ENCODE data around the gene CCDC27.

CCDC27 gene

GRCh38 chr1:3752400-3752945, at the start of gene CCDC27:
TSS of gene CCDC27 (plus strand) at chr1:3752450. CDS start at chr1:3752482, 32 bp downstream.
- in situ Hi-C loops (cut with MboI; ENCODE audit: low sequenced_read_pairs): no loop called here

GRCh38 chr1:3702528-3702927, 49.7 kb upstream of the CCDC27 start:
- in situ Hi-C loops (cut with MboI; ENCODE audit: low sequenced_read_pairs): no loop called here

DNA sequence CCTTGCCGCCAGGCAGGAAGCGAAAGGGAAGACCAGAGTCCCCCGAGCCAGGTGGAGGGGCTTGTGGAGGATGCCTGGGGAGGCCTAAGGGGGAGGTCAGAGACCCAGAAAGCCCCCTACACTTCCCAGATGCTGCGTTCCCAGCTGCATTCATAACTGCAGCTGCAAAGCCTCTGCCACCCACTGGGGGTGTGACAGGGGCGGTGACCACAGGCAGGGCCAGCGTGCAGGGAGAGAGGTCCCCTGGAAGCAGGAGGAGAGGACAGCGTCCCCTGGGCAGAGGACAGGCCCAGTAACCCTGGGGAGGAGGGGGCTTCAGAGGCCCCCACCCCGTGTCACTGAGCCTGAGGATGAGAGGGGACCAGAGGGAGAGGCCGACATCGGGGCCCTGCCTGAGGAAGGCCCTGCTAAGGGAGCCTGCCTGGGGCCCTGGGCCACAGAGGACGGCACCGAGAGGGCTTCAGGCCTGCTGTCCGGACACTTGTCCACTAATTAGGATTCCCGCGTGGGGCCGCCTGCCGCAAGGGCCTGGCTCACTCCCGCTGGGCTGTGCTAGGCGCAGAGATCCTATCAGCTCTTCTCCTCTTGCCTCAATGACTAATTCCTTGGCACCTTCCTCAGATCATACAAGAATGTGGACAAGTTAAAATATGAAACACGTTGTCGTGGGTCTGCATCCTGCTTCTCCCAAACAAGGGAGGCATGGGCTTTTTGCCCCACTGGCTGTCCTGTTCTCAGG, 49.1 kb upstream of the CCDC27 start:
- in situ Hi-C loops (cut with MboI; ENCODE audit: low sequenced_read_pairs): no loop called here

- in situ Hi-C loops (cut with MboI; ENCODE audit: low sequenced_read_pairs): no loop called here
These were observed 48.4 kb upstream of the CCDC27 start for GRCh38 chr1:3703786-3704371.

DNA sequence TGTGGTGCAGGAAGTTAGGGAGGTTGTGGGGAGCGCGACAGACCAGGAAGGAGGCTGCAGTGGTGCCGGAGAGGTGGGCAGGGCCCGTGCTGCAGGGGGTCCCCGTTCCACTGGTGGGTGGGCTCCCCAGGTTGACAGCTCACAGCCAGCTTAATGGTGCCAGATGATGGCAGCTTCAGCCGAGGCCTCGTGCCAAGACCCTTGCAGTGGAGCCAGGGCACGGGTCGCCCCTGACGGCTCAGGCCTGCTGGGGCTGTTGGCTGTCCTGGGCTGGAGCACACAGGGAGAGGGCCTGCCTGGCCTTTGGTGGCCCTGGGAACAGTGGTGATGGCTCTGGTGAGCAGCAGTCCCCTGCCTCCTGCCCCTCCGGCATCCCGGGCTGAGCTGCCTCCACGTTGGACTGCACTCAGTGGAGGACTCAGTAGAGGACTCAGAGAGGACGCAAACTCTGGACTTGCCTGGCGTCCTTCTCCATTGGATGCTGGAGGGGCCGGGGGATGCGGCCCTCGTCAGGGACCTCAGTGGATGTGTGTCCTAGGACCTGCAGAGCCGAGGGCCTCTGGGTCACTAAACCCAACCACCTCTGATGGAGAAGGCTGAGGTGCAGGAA, 46.8 kb upstream of the CCDC27 start:
- in situ Hi-C loops (cut with MboI; ENCODE audit: low sequenced_read_pairs): no loop called here

DNA sequence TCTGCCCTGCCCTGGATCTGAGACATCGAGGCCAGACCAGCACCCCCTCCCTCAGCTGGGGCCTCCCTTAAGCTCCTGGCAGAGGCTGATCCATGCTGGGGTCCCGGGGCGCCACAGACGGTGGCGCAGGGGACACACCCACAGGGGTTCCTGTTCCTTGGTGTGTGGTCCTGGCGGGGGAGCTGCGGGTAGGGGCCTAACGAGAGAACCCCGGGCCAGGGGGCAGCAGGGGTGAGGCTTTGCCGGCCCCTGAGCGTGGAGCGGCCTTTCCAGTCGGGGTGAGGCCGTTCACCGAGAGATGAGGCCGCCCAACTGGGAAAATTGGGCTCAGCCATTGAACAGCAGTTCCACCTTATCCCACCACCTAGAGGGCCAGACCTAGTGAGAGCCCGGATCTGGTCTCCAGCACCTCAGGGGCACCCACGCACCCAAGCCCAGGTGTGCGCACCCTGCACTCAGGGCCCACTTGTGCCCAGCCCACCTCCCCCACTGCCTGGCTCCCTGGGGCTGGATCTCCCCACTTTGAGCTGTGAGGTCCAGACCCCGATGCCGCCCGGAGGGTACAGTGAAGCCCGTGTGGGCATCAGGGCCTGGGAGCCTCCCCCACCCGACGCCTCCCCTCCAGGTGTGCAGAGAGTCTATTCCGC, 45.5 kb upstream of the CCDC27 start:
- in situ Hi-C loops (cut with MboI; ENCODE audit: low sequenced_read_pairs): no loop called here

DNA sequence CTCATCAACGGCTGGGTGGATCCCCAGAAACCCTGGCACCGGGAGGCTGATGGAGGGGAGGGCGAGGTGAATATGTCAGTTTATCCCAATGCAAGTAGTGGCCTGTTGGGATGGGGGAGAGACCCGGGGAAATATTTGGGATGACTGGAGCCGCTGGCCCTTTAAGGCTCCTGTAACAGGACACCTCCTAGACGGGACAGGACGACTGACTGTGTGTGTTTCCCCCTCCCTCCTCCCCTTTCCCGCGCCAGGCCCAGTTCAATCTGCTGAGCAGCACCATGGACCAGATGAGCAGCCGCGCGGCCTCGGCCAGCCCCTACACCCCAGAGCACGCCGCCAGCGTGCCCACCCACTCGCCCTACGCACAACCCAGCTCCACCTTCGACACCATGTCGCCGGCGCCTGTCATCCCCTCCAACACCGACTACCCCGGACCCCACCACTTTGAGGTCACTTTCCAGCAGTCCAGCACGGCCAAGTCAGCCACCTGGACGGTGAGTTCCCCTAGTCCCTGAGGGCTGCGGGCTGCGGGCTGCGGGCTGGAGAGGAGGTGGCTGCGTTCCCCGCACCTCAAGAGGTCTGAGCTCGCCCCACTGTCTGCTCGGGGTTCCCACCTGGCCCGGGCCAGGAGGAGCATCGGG, 44.8 kb upstream of the CCDC27 start:
- in situ Hi-C loops (cut with MboI; ENCODE audit: low sequenced_read_pairs): no loop called here

GRCh38 chr1:3707939-3708328, 44.3 kb upstream of the CCDC27 start:
- in situ Hi-C loops (cut with MboI; ENCODE audit: low sequenced_read_pairs): no loop called here

DNA sequence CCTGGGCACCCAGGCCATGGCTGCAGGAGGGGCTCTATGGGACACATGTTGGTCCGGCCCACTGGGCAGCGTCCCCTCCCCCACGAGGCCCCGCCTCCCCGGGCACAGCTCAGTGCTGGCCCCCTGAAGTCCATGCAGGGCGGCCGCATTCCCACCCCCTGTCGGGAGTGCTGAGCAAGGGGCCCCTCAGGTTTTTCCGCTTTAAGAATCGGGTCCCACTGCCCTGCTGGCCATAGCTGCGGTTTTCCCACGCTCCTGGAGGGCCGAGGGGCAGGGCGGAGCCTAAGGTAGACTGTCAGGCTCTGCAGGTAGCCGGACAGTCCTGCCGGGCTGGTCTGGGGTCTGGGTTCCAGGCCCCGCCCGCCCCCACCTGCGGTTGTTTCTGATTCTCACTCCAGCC, 43.5 kb upstream of the CCDC27 start:
- in situ Hi-C loops (cut with MboI; ENCODE audit: low sequenced_read_pairs): no loop called here

- in situ Hi-C loops (cut with MboI; ENCODE audit: low sequenced_read_pairs): no loop called here
These were observed 42.0 kb upstream of the CCDC27 start for GRCh38 chr1:3710251-3710650.

DNA sequence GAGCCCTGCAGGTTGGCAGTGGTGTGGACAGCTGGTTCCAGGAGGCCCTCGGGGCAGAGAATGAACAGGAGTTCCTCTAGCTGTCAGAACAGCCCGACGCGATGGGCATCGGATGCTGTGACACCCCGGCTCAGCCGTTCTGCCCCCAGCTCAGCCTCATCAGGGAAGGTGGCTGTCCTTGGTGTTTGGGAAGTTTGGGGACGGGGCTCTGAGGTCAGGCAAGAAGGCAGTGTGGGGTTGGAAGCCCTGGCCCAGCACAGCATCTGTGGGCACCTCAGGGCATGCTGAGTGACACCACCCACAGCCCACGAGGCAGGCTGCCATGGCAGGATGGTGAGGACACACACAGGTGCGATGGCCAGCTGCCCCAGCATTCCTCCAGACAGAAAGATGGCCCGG, 40.9 kb upstream of the CCDC27 start:
- in situ Hi-C loops (cut with MboI; ENCODE audit: low sequenced_read_pairs): no loop called here

DNA sequence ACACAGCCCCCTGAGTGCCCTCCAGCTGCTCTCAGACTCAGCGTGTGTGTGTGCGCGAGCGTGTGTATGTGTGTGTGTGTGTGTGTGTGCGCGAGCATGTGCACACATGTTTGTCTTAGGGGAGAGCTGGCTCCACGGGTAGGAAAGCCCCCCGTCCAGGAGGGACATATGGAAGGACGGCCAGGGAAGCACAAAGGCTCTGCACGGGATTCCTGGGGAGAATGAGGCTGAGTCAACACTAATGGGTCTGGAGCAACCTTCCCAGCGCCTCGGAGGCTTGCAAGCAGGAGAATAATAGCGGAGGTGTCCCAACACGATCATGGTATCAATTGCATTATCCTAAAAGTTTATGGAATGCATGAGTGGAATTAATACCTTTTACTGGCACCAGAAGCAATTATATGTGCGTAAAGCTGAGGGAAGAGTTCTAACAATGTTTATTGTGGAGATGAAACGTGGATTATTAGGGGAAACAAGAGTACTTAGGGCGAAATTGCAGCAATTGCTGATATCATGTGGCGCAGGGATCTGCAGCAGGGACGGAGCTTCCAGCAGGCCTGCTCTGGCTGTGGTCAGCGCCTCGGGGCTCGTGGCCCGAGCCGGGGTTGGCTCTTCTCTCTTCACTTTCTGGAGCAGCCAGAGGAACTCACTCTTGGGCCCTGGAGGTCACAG, 40.3 kb upstream of the CCDC27 start:
- in situ Hi-C loops (cut with MboI; ENCODE audit: low sequenced_read_pairs): no loop called here

DNA sequence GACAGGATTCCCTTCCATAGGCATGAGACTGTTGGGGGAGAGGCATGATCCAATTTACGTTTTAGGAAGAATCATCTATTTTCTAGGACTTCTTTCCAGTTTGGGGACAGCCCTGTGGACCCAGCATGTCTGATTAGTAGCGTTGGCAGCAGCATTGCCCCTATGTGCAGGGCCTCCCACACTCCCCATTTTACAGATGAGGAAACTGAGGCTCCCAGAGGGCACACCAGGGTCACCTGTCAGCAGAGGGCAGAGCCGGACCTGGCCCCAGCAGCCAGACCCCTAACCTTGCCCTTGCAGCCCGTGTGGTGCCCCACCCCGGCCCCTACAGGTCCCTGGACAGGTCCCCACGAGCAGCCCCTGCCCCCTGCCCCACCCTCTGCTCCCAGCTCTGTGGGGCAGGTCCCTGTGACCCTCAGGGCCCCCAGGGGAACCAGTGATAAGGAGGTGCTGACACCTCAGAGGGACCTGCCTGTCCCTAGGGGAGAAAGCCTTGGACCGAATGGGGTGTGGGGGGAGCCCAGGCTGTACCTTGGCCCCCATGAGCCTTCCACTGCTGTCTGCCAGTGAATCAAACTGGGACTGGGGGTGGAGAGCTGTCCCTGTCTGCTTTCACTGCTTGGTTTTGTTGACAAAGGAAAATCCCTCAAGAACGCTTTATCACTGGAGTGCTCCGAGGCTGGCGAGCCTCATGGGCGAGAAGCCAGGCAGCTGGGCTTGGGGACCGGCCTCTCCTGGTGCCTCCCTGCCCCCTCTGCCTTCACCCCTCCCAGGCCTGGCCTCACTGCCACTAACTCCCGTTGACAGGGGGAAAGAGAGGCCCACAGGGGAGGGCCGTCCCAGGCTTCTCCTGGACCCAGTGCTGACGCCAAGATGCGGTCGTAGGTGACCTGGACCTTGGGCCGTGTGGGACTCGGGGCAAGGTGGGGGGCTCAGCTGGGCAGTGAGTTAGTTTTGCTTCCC, 39.4 kb upstream of the CCDC27 start:
- in situ Hi-C loops (cut with MboI; ENCODE audit: low sequenced_read_pairs): no loop called here

DNA sequence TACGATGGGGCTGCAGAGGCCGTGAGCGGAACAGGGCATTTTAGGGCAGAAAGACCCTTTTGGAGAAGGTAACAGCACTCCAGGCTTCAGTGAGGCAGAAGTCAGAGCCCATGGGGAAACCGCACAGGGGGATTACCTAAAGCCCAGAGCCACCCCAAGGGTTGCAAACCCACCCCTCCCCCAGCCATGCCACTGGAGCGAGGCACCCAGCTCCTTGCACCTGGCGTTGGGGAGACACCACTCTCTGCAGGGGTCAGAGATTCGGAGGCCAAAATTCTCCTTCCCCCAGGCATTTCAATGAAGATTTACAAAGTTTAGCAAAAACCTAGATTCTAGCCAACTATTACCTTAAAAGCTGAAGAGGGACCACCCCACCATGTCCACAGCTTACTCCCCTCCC, 38.4 kb upstream of the CCDC27 start:
- in situ Hi-C loops (cut with MboI; ENCODE audit: low sequenced_read_pairs): no loop called here

DNA sequence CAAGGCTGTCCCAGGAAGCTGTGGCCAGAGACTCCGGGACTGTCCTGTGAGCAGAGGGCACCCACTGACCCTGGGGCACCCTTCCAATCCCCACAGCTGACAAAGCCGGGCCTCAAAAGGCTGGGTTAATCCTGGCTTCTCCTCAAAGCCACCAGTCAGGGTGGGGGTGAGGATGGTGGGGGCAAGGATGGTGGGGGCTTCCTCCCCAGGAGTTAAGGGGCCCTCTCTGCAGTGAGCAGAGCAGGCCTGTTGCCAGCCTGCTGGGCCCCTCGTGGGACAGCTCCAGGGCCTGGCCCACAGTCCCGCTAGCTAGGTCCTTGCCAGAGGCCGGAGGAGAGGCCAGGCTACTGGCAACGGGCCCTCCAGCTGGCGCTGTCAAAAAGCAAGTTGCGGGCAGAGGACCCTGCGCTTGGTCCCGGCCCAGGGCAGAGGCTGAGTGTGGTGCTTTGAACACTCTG, 37.9 kb upstream of the CCDC27 start:
- in situ Hi-C loops (cut with MboI; ENCODE audit: low sequenced_read_pairs): no loop called here

DNA sequence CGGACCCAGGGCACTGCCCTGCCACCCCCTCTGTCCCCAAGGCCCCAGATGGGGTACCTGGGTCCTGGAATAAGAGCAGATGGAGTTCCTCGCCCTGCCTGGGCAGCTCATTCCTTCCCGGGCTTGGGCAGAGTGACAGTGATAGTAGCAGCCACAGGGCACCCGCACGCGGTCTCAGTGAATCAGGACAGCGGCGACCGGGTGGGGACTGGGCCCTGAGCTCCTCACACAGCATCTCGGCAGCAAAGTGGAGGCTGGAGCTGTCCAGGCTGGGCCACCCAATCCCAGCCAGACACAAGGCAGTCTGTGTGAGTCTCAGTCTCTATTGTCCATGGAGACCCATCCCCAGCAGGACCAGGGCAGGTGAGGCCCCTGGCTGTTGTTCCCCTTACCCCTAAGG, 37.4 kb upstream of the CCDC27 start:
- in situ Hi-C loops (cut with MboI; ENCODE audit: low sequenced_read_pairs): no loop called here

GRCh38 chr1:3716351-3716750, 35.9 kb upstream of the CCDC27 start:
- in situ Hi-C loops (cut with MboI; ENCODE audit: low sequenced_read_pairs): no loop called here

GRCh38 chr1:3717041-3717714, 35.1 kb upstream of the CCDC27 start:
- in situ Hi-C loops (cut with MboI; ENCODE audit: low sequenced_read_pairs): no loop called here

All from hTERT RPE-1 (cell line).